Measurements from ENCODE around the gene SLC2A8.

DNA sequence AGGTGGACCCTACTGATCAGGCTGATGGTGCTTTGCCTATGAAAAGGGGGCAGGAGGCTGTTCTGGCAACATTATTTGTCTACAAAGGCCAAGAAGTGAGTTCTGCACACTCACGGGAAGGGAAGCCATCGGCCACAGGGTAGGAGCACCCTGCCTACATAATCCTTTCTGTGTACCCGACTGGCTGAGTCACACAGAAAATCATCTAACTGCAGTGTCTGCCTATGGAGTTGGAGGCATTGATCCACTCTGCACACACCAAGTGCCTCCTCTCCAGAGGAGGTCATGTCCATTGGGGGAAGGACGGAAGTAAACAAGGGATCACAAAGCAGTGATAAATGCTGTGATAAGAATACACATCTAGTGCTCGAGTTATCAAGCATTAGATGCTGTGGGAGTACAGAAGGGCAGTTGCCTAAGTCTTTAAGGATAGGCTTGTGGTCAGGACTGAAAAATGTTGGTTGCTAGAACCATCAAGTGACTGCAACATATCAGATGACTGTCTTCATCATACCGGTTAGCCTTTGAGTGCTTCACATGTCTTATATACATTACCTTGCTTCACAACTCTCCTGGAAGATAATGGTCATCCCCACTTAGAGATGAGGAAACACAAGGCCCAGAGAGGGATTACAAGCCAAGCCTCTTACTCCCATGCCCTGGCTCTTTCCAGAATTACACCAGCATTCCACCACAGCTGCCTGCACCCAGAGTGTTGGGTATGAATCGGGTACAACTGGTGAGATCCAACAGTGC is 1.3 kb upstream of the SLC2A8 start:
- TF ChIP-seq, protein P1, sequence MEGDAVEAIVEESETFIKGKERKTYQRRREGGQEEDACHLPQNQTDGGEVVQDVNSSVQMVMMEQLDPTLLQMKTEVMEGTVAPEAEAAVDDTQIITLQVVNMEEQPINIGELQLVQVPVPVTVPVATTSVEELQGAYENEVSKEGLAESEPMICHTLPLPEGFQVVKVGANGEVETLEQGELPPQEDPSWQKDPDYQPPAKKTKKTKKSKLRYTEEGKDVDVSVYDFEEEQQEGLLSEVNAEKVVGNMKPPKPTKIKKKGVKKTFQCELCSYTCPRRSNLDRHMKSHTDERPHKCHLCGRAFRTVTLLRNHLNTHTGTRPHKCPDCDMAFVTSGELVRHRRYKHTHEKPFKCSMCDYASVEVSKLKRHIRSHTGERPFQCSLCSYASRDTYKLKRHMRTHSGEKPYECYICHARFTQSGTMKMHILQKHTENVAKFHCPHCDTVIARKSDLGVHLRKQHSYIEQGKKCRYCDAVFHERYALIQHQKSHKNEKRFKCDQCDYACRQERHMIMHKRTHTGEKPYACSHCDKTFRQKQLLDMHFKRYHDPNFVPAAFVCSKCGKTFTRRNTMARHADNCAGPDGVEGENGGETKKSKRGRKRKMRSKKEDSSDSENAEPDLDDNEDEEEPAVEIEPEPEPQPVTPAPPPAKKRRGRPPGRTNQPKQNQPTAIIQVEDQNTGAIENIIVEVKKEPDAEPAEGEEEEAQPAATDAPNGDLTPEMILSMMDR (IDR thresholded peaks at IDR 0.05) = no peak
- TF ChIP-seq POLR2AphosphoS5 (IDR thresholded peaks at IDR 0.05; ENCODE audit: insufficient read depth in 1 of 2, low read depth in 1 of 2) (no peak), POLR2A (IDR thresholded peaks at IDR 0.05) (no peak)

Data from vagina (tissue), 2 donors.